ENCODE results near the gene BMAL1. TPM values are rescaled to one million over a fixed set of nuclear protein-coding genes. Genes with fewer than 3 reads are reported as not detected.

The BMAL1 gene
- total RNA-seq, 1 donor: 13.0 TPM

GRCh38 chr11:13283636-13284035, 6.0 kb downstream of the BMAL1 start:
- H3K79me2 ChIP-seq (ENCODE audit: insufficient read depth, low read length): peaks cover 55% of the 10 kb centered on the region
- no peak for TF ChIP-seq CTCF (IDR thresholded peaks at IDR 0.05; ENCODE audit: extremely low read depth, low read depth, low read length)
- peaks cover 15% of the 10 kb centered on the region for H3K4me1 ChIP-seq (ENCODE audit: insufficient read depth, low read length)
- H3K4me2 ChIP-seq (ENCODE audit: insufficient read depth, low read length): no peak overlapping the region
- H3K4me3 ChIP-seq (ENCODE audit: insufficient read depth, low read length): no peak overlapping the region
- peaks cover 45% of the 10 kb centered on the region for H4K20me1 ChIP-seq (ENCODE audit: insufficient read depth, low read length)
- no peaks in the 10 kb centered on the region for H3K9me3 ChIP-seq (ENCODE audit: low read depth, low read length)
- H3K27ac ChIP-seq (ENCODE audit: low read depth, low read length): no peak overlapping the region
- no peak for DNase-seq (ENCODE audit: insufficient read length, low spot score, missing footprints)
- no peaks in the 10 kb centered on the region for H3K36me3 ChIP-seq (ENCODE audit: insufficient read depth, low read length)
- peaks cover 17% of the 10 kb centered on the region for H3K27me3 ChIP-seq (ENCODE audit: insufficient read depth, low read length)
- no peak overlapping the region for H2AFZ ChIP-seq (ENCODE audit: low read length)

- peaks cover 17% of the 10 kb centered on the region for H3K4me1 ChIP-seq (ENCODE audit: insufficient read depth, low read length)
- DNase-seq (ENCODE audit: insufficient read length, low spot score, missing footprints): no peak
- no peak overlapping the region for H3K27ac ChIP-seq (ENCODE audit: low read depth, low read length)
- no peak overlapping the region for H3K4me2 ChIP-seq (ENCODE audit: insufficient read depth, low read length)
- no peak for TF ChIP-seq CTCF (IDR thresholded peaks at IDR 0.05; ENCODE audit: extremely low read depth, low read depth, low read length)
- H3K36me3 ChIP-seq (ENCODE audit: insufficient read depth, low read length): no peaks in the 10 kb centered on the region
- no peaks in the 10 kb centered on the region for H3K9me3 ChIP-seq (ENCODE audit: low read depth, low read length)
- peaks cover 49% of the 10 kb centered on the region for H3K79me2 ChIP-seq (ENCODE audit: insufficient read depth, low read length)
- H4K20me1 ChIP-seq (ENCODE audit: insufficient read depth, low read length): peaks cover 46% of the 10 kb centered on the region
- H3K27me3 ChIP-seq (ENCODE audit: insufficient read depth, low read length): peaks cover 4% of the 10 kb centered on the region
- H2AFZ ChIP-seq (ENCODE audit: low read length): no peak overlapping the region
- no peak overlapping the region for H3K4me3 ChIP-seq (ENCODE audit: insufficient read depth, low read length)
Observed at GRCh38 chr11:13284776-13285588, 7.4 kb downstream of the BMAL1 start.

DNA sequence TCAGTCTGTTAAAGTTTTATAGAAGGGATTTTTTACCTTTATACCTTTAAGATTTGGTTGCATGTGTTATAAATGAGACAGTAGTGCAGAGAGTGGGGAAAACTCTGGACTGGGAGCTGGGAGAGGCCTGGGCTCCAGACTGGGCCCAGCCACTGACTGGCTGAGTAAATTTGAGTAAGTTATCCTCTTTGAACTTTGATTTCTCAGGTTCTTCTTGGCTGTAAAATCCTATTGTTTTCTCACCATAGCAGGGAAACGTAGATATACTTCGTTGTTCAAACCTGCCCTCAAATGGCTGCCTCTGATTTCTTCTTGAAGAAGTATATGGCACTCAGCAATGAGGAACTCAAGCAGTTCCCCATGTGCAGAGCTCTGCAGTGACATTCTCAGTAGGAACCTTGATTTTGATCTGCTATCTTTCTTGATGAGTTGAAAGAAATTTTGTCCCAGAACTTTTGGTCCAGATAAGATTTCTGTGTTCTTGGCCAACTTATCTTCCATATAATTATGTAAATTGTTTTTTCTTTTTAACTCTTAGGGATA, 8.8 kb downstream of the BMAL1 start:
- H3K27me3 ChIP-seq (ENCODE audit: insufficient read depth, low read length): no peaks in the 10 kb centered on the region
- no peak overlapping the region for H3K27ac ChIP-seq (ENCODE audit: low read depth, low read length)
- peaks cover 17% of the 10 kb centered on the region for H3K4me1 ChIP-seq (ENCODE audit: insufficient read depth, low read length)
- H3K36me3 ChIP-seq (ENCODE audit: insufficient read depth, low read length): no peaks in the 10 kb centered on the region
- no peak for TF ChIP-seq CTCF (IDR thresholded peaks at IDR 0.05; ENCODE audit: extremely low read depth, low read depth, low read length)
- peaks cover 38% of the 10 kb centered on the region for H4K20me1 ChIP-seq (ENCODE audit: insufficient read depth, low read length)
- no peak overlapping the region for H3K4me2 ChIP-seq (ENCODE audit: insufficient read depth, low read length)
- H3K4me3 ChIP-seq (ENCODE audit: insufficient read depth, low read length): no peak overlapping the region
- no peak overlapping the region for H2AFZ ChIP-seq (ENCODE audit: low read length)
- peaks cover 49% of the 10 kb centered on the region for H3K79me2 ChIP-seq (ENCODE audit: insufficient read depth, low read length)
- no peak for DNase-seq (ENCODE audit: insufficient read length, low spot score, missing footprints)
- H3K9me3 ChIP-seq (ENCODE audit: low read depth, low read length): no peaks in the 10 kb centered on the region

DNA sequence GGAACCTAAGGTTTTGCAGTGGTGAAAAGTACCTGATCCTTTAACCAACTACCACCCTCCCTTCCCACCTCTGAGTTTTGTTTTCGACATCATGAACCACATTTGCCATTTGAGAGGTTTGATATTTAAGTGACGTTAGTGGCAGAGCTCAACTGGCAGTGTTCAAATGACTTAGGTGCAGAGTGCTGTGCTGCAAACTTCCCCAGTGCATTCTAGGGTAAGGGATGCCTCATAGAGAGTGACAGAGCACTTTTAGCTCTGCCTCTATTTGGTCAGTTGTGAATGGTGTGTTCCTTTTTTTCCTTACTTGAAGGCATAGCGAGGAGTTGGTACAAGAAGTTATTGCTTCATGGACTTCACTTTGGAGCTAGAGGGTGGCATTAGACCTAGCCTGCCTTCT, 9.4 kb downstream of the BMAL1 start:
- H3K4me3 ChIP-seq (ENCODE audit: insufficient read depth, low read length): no peak overlapping the region
- TF ChIP-seq CTCF (IDR thresholded peaks at IDR 0.05; ENCODE audit: extremely low read depth, low read depth, low read length): no peak
- no peaks in the 10 kb centered on the region for H3K27me3 ChIP-seq (ENCODE audit: insufficient read depth, low read length)
- no peak for DNase-seq (ENCODE audit: insufficient read length, low spot score, missing footprints)
- H3K4me2 ChIP-seq (ENCODE audit: insufficient read depth, low read length): no peak overlapping the region
- H3K79me2 ChIP-seq (ENCODE audit: insufficient read depth, low read length): peaks cover 48% of the 10 kb centered on the region
- peaks cover 38% of the 10 kb centered on the region for H4K20me1 ChIP-seq (ENCODE audit: insufficient read depth, low read length)
- no peaks in the 10 kb centered on the region for H3K36me3 ChIP-seq (ENCODE audit: insufficient read depth, low read length)
- H2AFZ ChIP-seq (ENCODE audit: low read length): no peak overlapping the region
- no peaks in the 10 kb centered on the region for H3K9me3 ChIP-seq (ENCODE audit: low read depth, low read length)
- peaks cover 17% of the 10 kb centered on the region for H3K4me1 ChIP-seq (ENCODE audit: insufficient read depth, low read length)
- H3K27ac ChIP-seq (ENCODE audit: low read depth, low read length): no peak overlapping the region
